GM21717 (cell line): Measurements from ENCODE around the gene CC2D2B.
"Not testable (repeated sequence)": the region's sequence is repeated elsewhere in the genome, so short reads cannot be mapped to it uniquely, and the experiment has no call there.

Experiments
- ATAC-seq: cut with Tn5 transposase; IDR thresholded peaks from one replicate; pipeline ENCODE4 v1.9.1; 2021; ENCODE audit warnings: mild to moderate bottlenecking, moderate library complexity; ENCODE audit not compliant: unreplicated experiment

The CC2D2B gene

GRCh38 chr10:96014473-96015102 lies 106.8 kb downstream of the CC2D2B start:
- no peak for ATAC-seq

- ATAC-seq: no peak
Observed at GRCh38 chr10:96017191-96017687, 109.5 kb downstream of the CC2D2B start.

- ATAC-seq: no peak
Observed at GRCh38 chr10:96021332-96021731, 113.6 kb downstream of the CC2D2B start.

DNA sequence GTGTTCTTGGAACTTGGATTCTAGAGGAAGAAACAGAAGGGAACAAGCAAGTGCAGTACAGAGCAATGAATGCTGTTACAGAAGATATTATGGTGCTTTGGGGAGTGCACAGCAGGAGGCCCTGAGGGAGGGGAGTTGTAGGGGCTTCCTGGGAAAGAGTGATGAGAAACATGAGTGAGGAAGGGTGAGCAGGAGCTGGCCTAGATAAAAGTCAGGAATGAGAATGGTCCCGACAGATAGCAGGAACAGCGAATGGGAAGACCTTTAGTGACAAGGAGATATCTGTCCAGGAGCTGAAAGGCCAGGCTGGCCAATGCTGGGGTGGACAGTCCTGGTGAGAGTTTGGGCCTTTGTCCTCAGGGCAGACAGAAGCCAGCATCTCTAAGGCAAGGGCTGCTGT lies 115.0 kb downstream of the CC2D2B start:
- ATAC-seq: no peak

- ATAC-seq: no peak
Observed at GRCh38 chr10:96023168-96023567, 115.4 kb downstream of the CC2D2B start.

GRCh38 chr10:96025566-96025965 lies 117.8 kb downstream of the CC2D2B start:
- ATAC-seq: no peak

GRCh38 chr10:96034625-96035024 lies 126.8 kb downstream of the CC2D2B start:
- ATAC-seq: no peak

- ATAC-seq: no peak
Observed at GRCh38 chr10:96038476-96039387, 131.0 kb downstream of the CC2D2B start.

GRCh38 chr10:96041146-96041545 lies 133.4 kb downstream of the CC2D2B start:
- no peak for ATAC-seq

DNA sequence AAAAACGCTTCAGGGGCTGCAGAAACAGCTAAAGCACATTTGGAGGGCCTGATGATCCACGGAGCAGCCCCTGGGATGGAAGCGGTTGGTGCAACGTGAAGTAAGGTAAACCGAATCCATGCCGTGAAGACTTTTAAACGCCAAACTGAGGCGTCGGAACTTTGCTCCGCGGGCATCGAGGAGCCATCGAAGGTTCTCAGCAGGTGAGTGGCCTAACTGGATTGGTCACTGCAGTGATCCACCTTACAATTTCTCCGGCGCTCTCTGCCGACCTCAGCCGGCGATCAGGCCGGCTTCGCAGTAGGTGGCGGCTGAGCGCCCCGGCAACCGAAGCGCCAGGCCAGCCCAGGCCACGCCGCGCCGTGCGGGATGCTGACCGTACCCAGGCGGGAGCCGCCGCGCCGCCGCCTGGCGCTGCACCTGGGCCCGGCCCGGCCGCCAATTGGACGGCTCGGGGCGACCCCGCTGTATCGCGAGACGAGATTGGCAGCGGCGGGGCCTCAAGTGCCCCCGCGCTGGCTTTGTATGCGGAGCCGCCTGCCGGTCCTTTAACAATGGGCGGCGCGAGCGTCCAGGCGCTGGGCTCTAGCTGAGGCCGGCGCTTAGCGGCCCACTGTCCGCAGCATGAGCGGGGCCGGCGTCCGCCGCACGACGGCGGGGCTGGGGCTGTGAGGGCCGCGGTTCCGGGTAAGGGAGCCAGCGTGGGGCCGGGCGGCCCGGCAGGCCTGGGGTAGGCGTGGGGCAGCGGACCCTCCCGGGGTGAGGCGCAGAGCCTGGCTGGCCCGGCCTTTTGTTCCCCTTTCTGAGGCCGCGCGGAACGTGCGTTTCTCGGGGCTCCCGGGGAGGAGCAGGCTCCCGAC lies 135.5 kb downstream of the CC2D2B start, which contains the start of gene CCNJ:
Gene CCNJ (plus strand): TSS at position 551 of the 860 bp plus-strand sequence. CDS start 811 bp downstream, outside the sequence.
- ATAC-seq: peak; percentile 84

DNA sequence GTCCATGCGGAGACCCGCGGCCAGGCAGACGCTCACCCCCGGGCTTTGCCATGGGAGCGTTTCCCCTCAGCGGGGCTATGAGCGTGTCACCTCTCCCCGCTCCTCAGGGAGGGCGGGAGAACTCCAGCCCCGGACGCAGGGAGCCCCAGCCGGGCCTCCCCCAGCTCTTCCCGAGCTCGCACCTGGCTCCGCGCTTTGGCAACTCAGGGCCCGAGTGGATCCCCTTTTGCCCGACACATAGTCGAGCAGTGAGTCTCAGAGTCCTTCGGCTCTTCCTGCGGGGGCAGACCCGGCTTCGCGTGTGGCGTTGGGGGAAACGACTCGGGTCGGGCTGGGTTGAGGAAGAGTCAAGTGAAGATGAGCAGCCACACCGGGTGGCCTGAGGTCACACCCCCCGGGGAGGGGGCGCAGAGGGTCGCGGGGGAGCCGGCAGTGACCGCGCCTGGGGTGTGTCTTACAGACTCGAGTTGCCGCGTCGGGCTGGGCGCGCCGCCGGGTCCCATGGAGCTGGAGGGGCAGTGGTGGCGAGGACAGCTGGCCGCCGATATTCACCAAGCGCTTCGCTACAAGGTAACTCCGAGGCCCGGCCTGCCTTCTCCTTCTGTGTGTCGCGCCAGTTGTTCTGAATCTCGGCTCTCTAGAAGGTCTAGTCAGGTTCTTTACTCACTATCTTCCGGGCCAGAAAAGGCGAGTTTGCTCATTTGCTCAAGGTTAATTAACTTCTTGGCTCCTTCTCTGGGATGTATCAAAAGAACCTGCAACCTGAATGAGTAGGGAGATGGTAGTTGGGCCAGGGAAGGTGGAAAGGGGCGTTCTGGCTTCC lies 136.3 kb downstream of the CC2D2B start:
- ATAC-seq: peak; percentile 54

- no peak for ATAC-seq
Observed at GRCh38 chr10:96044736-96045135, 137.0 kb downstream of the CC2D2B start.

DNA sequence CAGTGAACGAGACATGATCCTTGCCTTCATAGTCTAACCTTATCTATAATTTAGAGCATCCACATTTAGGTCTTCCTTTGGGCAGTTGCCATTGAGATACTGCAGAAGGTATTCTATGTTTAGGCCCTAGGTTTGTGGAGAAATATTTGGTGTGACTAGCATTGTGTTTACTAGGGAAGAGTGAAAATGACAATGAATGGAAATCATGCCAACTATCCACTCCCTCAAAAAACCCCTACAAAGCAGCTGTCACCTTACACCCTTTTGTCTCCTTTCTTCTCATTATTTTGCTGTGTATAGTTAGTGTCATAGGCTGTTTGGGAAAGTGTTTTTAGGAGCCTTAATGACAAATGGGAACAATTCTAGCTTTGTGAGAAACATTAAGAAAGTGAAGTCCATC lies 138.8 kb downstream of the CC2D2B start:
- ATAC-seq: no peak

- no peak for ATAC-seq
Observed at GRCh38 chr10:96047004-96047649, 139.4 kb downstream of the CC2D2B start.

DNA sequence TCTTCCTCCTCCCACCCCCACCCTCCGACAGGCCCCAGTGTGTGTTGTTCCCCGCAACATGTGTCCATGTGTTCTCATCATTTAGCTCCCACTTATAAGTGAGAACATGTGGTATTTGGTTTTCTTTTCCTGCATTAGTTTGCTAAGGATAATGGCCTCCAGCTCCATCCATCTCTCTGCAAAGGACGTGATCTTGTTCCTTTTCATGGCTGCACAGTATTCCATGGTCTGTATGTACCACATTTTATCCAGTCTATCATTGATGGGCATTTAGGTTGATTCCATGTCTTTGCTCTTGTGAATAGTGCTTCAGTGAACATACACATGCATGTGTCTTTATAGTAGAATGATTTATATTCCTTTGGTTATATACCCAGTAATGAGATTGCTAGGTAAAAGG lies 140.2 kb downstream of the CC2D2B start:
- not testable (repeated sequence) for ATAC-seq

DNA sequence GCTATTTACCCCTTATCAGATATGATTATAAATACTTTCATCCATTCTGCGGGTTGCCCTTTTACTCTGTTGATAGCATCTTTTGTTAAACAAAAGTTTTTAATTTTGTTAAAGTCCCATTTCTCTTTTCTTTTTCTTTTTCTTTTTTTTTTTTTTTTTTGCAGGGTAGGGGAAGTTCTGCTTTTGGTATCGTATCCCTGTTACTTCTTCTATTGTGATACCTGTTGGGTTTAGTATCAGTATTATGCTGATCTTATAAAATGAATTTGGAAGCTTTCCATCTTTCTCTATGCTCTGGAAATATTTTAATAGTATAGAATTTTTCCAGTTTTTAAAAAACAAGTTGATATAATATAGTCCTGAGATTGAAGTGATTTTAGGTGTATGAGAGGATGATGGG lies 141.6 kb downstream of the CC2D2B start:
- no peak for ATAC-seq

GRCh38 chr10:96053985-96054384 lies 146.2 kb downstream of the CC2D2B start:
- ATAC-seq: no peak

GRCh38 chr10:96056787-96057186 lies 149.0 kb downstream of the CC2D2B start:
- ATAC-seq: no peak

- no peak for ATAC-seq
Observed at GRCh38 chr10:96061232-96061631, 153.5 kb downstream of the CC2D2B start.

GRCh38 chr10:96072674-96073073 lies 164.9 kb downstream of the CC2D2B start:
- ATAC-seq: no peak
